ENCODE measurements around the gene CLCN6. TPM values are rescaled to one million over a fixed set of nuclear protein-coding genes. Genes with fewer than 3 reads are reported as not detected.

Gene CLCN6
- total and polyA plus RNA-seq, 2 of the 8 experiments (the other 6 are each of a cell fraction or from before 2014, with no cell fraction given) = 15.7 to 26.0 TPM

DNA sequence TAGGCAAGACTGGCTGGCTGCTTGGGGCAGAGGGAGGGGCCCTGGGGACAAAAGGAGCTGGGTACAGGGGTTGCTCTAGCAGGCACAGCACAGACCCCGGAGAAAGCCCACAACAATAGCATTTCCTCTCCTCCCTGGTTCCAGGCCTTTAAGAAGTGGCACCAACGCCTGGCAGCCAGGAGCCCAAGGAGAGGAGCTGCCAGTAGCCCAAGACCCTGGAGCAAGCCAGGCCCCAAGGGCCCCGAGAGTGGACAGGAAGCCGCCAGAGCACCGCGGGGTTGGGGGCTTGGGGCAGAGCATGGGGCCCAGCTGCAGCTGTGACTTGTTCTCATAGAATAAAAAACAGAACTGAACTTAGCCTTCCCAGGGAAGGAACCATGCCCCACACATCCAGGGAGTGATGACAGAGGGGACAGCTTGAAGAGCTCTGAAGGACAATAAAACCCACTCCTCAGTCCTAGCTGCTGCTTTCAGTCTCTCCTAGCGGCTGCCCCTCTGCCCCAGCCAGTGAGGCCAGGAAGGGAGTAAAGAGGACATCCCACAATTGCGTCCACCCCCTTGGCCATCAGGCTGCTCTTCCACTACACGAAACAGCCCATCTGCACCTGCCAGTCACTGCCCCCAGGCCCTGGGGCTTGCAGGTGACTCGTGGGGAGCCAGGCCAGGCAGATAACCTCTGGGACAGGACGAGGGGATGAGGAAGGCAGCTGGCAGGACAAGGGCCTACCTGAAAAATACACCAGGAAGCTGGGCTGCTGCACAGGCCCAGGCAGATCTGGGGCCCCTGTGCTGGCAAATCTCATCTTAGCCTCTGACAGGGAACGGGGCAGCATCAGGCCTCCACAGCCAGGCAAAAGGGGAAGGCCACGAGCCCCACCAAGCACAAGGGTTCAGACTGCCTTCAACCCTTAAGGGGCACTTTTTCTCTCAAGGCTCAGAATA is 16.6 kb upstream of the CLCN6 start:
- no peak for TF ChIP-seq RXRA (IDR thresholded peaks at IDR 0.05; ENCODE audit: insufficient read depth, low read depth, low read length)
- TF ChIP-seq BACH1 (IDR thresholded peaks at IDR 0.05; ENCODE audit: low read length) = no peak
- no peak for TF ChIP-seq CTBP2 (IDR thresholded peaks at IDR 0.05; ENCODE audit: borderline replicate concordance, insufficient read depth, insufficient read length, low read length)
- Histone ChIP-seq H3K27me3 (replicated peaks in 1 of 4; ENCODE audit: control insufficient read depth in 3 of 4, extremely low read depth in 1 of 4, insufficient read depth in 3 of 4, low read length in 3 of 4) (no peaks in the 10 kb centered on the region), H2AK5ac (ENCODE audit: low read depth, low read length) (no peak overlapping the region), H2BK15ac (ENCODE audit: low read length) (no peak overlapping the region), H3K9me3 (ENCODE audit: insufficient read depth in 2 of 2, low read depth in 1 of 2, low read length in 1 of 2) (no peaks in the 10 kb centered on the region), H3K4me1 (replicated peaks in 1 of 4; ENCODE audit: control insufficient read depth in 3 of 4, insufficient read depth in 4 of 4, low read length in 3 of 4) (peaks cover 7 to 30% (median 23%) of the 10 kb centered on the region in 4 experiments), H2AFZ (ENCODE audit: low read length) (no peak overlapping the region), H3K18ac (ENCODE audit: extremely low read depth, low read length) (no peak overlapping the region), H4K91ac (replicated peaks; ENCODE audit: insufficient read length, low read length) (no peak overlapping the region), H3K36me3 (ENCODE audit: control insufficient read depth in 2 of 4, insufficient read depth in 4 of 4, low read length in 3 of 4) (peaks cover 3 to 15% (median 5%) of the 10 kb centered on the region in 4 experiments; a peak in 4 of 8 replicates), H3K4me3 (ENCODE audit: extremely low read depth in 1 of 4, insufficient read depth in 2 of 4, low read depth in 3 of 4, low read length in 4 of 4) (no peak overlapping the region), H4K5ac (ENCODE audit: insufficient read length, low read depth, low read length) (no peak overlapping the region), H2BK120ac (replicated peaks; ENCODE audit: low read depth, low read length) (no peak overlapping the region), H3K79me1 (ENCODE audit: low read depth, low read length) (no peaks in the 10 kb centered on the region), H2BK20ac (ENCODE audit: low read length) (no peak overlapping the region), H2BK12ac (ENCODE audit: low read depth, low read length) (no peak overlapping the region), H3K27ac (ENCODE audit: low read depth, low read length) (no peak overlapping the region), H3K4me2 (ENCODE audit: insufficient read depth in 1 of 2, low read depth in 2 of 2, low read length in 2 of 2) (no peak overlapping the region), H3K23ac (ENCODE audit: insufficient read length) (no peak overlapping the region), H4K20me1 (replicated peaks in 1 of 2; ENCODE audit: control insufficient read depth in 1 of 2, insufficient read depth in 2 of 2, low read length in 2 of 2) (peaks cover 0 to 3% of the 10 kb centered on the region in 2 experiments), H2BK5ac (ENCODE audit: low read depth, low read length) (peak overlapping the region; percentile 24), H3K9ac (replicated peaks in 1 of 4; ENCODE audit: extremely low read depth in 1 of 4, low read depth in 3 of 4, low read length in 3 of 4) (no peak overlapping the region), H3K23me2 (ENCODE audit: low read depth, low read length) (no peaks in the 10 kb centered on the region), H3K14ac (ENCODE audit: insufficient read length) (no peak overlapping the region), H4K8ac (ENCODE audit: extremely low read depth, insufficient read depth, low read length) (no peak overlapping the region; the same call in 1 of the 2 replicates), H3K79me2 (ENCODE audit: control insufficient read depth in 1 of 2, insufficient read depth in 2 of 2, low read length in 2 of 2) (no peaks in the 10 kb centered on the region), H3K56ac (replicated peaks; ENCODE audit: insufficient read length, low read depth, low read length) (no peak overlapping the region), H3K4ac (replicated peaks; ENCODE audit: insufficient read length, low read depth, low read length) (peak overlapping the region; percentile 72)
- WGBS, 2 experiments (ENCODE audit: extremely low coverage in 1 of 2, insufficient coverage in 1 of 2, insufficient read length in 1 of 2, insufficient replicate concordance in 2 of 2, low coverage in 1 of 2, low lambda C conversion rate in 2 of 2, missing lambda C conversion rate in 1 of 2) = 83% methylated on average over 10 of the region's 13 CpGs; no CpG with 5 or more reads in 1 of the 2 experiments
- POLR2A ChIA-PET (ENCODE audit: partially characterized antibody) = interaction anchor here (0.6 to 3.0 kb wide), 12 partner anchors 8 to 167 kb away, joined by 3 to 27 read pairs (median 4); partner anchors contain the start of gene AGTRAP
- CTCF ChIA-PET (ENCODE audit: partially characterized antibody) = interaction anchor here (0.9 to 5.4 kb wide), 4 partner anchors 7 to 103 kb away, joined by 3 to 49 read pairs (median 18); no protein-coding TSS in a partner anchor
- FAIRE-seq = no peak
- no peak for DNase-seq (ENCODE audit: low read depth in 1 of 2, low spot score in 2 of 2)
